BJ (cell line): ENCODE results near the gene WWC1. TPM values are rescaled to one million over a fixed set of nuclear protein-coding genes. Genes with fewer than 3 reads are reported as not detected.

Source experiments
- CTCF ChIA-PET: fragments of 350-600 bp; formaldehyde crosslinking; extraction: SDS; loops from one replicate; lab custom pipeline; 2021; ENCODE audit warnings: antibody characterized with exemption, inconsistent platforms; lab: Yijun Ruan, JAX
- POLR2A ChIA-PET: fragments of 300-600 bp; sonication (Branson Sonifier 250); formaldehyde crosslinking; extraction: SDS; loops from one replicate; lab custom pipeline; 2021; ENCODE audit warnings: antibody characterized with exemption; lab: Charles Lee
- DNase-seq: peaks from one replicate; pipeline ENCODE4 v3.0.0-alpha.2; 2011; ENCODE audit warnings: low read depth
- H3K27me3 ChIP-seq: 2 replicates; pipeline ENCODE4 v1.6.0; 2011; ENCODE audit warnings: low read length; ENCODE audit not compliant: control insufficient read depth, insufficient read depth
- H3K36me3 ChIP-seq: 2 replicates; pipeline ENCODE4 v1.5.1; 2011; ENCODE audit warnings: low read length; ENCODE audit not compliant: control insufficient read depth, insufficient read depth
- H3K4me3 ChIP-seq: 2 replicates; pipeline ENCODE4 v1.5.1; 2011; ENCODE audit warnings: low read depth, mild to moderate bottlenecking, control low read depth, low read length
- polyA plus RNA-seq: library from polyadenylated mRNA; depleted of rRNA; stranded (reverse); fragments of >200 nt; gene quantifications from 2 replicates; pipeline ENCODE4 v1.2.3, GENCODE V29; 2011
- TF ChIP-seq, protein P1 (sequence below): IDR thresholded peaks from 2 replicates; pipeline ENCODE4 v1.5.1; 2011; ENCODE audit warnings: low read depth, mild to moderate bottlenecking, control low read depth, inconsistent platforms, low read length, moderate library complexity; ENCODE audit not compliant: insufficient read depth

The WWC1 gene
- polyA plus RNA-seq, 1 experiment = 1.4 TPM

GRCh38 chr5:168366116-168366515 lies 74.7 kb downstream of the WWC1 start:
- CTCF ChIA-PET = no interaction called here
- H3K27me3 ChIP-seq = no peaks in the 10 kb centered on the region
- H3K4me3 ChIP-seq = no peak overlapping the region

DNA sequence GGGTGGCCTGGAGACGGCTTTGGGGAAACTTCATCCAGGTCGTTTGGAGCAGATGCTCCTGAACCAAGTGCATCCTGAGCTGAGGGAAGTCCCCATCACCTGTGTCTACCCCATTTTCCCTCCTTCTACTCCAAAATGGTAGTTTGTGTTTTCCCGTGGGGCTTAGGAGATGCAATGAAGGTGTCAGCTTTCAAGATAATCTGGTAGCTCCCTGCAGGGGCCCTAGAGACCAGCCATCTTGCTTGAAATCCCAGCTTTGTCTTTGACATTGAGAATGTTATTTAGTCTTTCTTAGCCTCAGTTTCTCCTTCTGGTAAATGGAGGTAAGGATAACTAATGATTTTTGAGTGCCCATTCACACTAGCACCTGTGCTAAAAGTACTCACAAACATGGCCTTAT lies 77.4 kb downstream of the WWC1 start:
- TF ChIP-seq, protein P1, sequence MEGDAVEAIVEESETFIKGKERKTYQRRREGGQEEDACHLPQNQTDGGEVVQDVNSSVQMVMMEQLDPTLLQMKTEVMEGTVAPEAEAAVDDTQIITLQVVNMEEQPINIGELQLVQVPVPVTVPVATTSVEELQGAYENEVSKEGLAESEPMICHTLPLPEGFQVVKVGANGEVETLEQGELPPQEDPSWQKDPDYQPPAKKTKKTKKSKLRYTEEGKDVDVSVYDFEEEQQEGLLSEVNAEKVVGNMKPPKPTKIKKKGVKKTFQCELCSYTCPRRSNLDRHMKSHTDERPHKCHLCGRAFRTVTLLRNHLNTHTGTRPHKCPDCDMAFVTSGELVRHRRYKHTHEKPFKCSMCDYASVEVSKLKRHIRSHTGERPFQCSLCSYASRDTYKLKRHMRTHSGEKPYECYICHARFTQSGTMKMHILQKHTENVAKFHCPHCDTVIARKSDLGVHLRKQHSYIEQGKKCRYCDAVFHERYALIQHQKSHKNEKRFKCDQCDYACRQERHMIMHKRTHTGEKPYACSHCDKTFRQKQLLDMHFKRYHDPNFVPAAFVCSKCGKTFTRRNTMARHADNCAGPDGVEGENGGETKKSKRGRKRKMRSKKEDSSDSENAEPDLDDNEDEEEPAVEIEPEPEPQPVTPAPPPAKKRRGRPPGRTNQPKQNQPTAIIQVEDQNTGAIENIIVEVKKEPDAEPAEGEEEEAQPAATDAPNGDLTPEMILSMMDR = no peak
- H3K36me3 ChIP-seq = no peaks in the 10 kb centered on the region
- ChIA-PET POLR2A (no interaction called here), CTCF (no interaction called here)
- no peaks in the 10 kb centered on the region for H3K27me3 ChIP-seq
- DNase-seq = no peak
- no peak overlapping the region for H3K4me3 ChIP-seq

More at GRCh38 chr5:168366116-168366515, 74.7 kb downstream of the WWC1 start:
- POLR2A ChIA-PET = no interaction called here
- H3K36me3 ChIP-seq = no peaks in the 10 kb centered on the region
- peak; percentile 50 for DNase-seq
- TF ChIP-seq, protein P1 = no peak

DNA sequence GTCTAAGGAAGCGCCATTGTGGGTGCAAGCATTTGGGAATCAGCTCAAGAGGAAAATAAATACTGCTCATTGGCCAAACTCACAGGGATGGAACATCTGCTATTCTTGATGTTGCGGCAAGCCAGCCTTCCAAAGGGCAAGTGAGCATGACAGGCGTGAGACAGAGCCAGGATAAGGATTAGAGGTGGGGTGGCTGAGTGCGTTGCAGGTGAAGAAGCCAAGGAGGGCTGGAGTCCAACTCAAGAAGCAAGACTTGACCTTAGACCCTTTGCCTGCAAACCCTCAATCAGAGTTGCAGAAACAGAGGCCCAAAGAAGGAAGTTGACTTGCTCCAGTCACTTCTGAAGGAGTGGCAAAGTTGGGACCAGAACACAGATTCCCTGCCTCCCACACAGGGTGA lies 79.4 kb downstream of the WWC1 start:
- Histone ChIP-seq H3K36me3 (no peaks in the 10 kb centered on the region), H3K27me3 (no peaks in the 10 kb centered on the region), H3K4me3 (no peak overlapping the region)
- TF ChIP-seq, protein P1 = no peak
- ChIA-PET POLR2A (no interaction called here), CTCF (no interaction called here)
- no peak for DNase-seq

DNA sequence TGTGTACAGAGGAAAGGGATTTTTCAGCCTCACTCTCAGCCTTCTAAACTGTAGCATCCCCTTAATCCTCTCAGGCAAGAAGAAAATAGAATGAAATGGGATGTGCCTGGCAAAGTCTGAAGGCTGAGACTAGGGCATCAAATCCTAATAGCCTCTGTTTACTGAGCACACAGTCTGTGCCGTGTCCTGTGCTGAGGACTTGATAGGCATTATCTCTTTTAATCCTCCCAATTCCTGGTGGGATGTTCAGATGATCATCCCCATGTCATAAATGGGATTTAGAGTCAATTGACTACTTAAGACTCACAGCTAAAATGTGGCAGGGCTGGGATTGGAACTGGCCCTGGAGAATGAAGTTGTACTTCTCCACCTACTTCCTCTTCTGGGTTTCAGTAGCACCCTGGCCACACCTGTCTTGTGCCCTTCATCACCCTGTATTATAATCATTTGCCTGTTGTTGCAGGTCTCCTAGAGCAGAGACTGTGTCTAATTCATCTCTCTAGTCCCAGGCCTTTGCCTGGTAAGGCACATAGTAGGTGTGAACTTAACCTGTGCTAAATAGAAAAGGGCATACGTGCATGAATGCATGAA lies 81.0 kb downstream of the WWC1 start:
- H3K36me3 ChIP-seq = no peaks in the 10 kb centered on the region
- DNase-seq = no peak
- no peak overlapping the region for H3K4me3 ChIP-seq
- CTCF ChIA-PET = no interaction called here
- POLR2A ChIA-PET = no interaction called here
- TF ChIP-seq, protein P1 = no peak
- H3K27me3 ChIP-seq = no peaks in the 10 kb centered on the region

GRCh38 chr5:168374532-168374931 lies 83.1 kb downstream of the WWC1 start:
- TF ChIP-seq, protein P1 = no peak
- H3K4me3 ChIP-seq = no peak overlapping the region
- POLR2A ChIA-PET = no interaction called here

More at GRCh38 chr5:168374532-168374931, 83.1 kb downstream of the WWC1 start:
- no peaks in the 10 kb centered on the region for H3K36me3 ChIP-seq
- CTCF ChIA-PET = interaction anchor here (1.1 kb wide), 1 partner anchor 53 kb away, joined by 3 read pairs; no protein-coding TSS in a partner anchor
- no peaks in the 10 kb centered on the region for H3K27me3 ChIP-seq
- no peak for DNase-seq
